ENCODE results near the gene DNAI2.

DNAI2 gene

DNA sequence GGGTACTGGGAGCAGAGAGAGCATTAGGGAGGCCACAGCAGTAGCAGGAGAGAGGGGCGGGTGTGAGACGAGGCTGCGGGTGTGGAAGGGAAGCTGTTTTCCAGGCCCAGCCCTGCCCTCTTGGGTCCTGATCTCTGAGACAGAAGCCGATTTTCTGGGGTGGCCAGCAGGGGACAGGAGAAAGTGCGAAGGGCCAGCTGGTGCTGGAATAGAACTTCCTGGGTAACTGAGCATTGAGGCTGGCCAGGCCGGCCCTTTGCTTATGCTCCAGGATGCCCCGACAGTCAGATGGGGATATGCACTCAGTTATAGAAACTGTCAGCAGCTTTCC, 86.8 kb downstream of the DNAI2 start:
- no peak for DNase-seq (ENCODE audit: low read depth in 1 of 2, low spot score in 1 of 2)

DNA sequence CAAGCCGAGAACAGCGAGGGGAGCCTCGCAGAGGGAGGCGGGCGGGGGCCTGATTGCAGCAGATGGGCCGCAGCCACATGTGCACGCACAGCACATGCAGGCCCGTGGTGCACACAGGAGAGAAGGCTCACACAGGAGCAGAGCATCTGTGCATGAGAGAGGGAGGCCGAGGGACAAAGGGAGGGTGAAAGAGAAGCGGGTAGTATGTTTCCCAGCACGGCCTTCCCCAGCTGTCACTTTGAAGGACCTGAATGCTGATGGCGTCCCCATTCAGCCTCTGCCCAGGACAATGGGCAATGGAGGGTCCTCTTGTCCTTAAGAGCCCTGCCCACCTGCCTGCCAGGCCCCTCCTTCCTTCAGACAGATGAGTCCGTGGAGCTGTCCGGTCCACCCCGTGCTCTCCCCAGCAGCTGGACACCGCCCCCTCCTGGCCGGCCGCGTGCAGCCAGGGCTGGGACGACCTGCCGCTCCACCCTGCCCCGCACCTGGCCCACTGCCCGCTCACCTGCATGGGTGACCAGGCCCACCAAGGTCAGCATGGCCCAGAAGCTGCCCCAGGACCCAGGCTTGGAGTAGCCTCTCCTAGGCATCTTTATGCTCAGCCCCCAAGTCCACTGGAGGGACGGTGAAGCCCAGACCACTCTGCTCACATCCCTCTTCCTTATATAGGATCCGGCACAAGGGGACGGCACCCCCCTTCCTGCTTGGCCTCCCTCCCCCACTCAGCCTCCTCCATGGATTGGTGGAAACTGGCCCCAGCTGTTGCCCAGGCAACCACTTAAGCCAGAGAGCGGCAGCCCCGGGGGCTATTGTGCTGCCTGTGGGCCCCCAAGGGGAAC, 87.4 kb downstream of the DNAI2 start, which contains the start of gene BTBD17:
TSS of gene BTBD17 (minus strand) at position 639 of the 839 bp plus-strand sequence. CDS start at position 590, 49 bp downstream.
- DNase-seq (ENCODE audit: low read depth in 1 of 2, low spot score in 1 of 2), result peak in 1 of 2 donors; percentile 17

DNA sequence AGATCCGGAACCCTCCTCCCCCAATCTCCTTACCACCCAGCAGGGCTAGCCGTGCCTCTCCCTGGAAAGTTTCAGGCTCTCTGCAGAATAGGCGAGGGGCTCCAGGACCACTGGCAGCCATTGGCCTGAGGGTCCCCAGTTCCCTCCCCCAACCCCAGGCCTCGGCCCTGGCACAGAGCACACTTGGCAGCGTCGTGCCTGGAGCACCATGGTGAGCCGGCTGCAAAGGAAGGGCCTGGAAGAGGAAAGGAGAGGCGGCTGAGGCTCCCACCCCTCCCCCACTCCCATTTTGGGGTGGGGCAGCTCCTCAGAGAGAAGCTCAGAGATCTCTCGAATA, 88.0 kb downstream of the DNAI2 start:
- no peak for DNase-seq (ENCODE audit: low read depth in 1 of 2, low spot score in 1 of 2)

DNA sequence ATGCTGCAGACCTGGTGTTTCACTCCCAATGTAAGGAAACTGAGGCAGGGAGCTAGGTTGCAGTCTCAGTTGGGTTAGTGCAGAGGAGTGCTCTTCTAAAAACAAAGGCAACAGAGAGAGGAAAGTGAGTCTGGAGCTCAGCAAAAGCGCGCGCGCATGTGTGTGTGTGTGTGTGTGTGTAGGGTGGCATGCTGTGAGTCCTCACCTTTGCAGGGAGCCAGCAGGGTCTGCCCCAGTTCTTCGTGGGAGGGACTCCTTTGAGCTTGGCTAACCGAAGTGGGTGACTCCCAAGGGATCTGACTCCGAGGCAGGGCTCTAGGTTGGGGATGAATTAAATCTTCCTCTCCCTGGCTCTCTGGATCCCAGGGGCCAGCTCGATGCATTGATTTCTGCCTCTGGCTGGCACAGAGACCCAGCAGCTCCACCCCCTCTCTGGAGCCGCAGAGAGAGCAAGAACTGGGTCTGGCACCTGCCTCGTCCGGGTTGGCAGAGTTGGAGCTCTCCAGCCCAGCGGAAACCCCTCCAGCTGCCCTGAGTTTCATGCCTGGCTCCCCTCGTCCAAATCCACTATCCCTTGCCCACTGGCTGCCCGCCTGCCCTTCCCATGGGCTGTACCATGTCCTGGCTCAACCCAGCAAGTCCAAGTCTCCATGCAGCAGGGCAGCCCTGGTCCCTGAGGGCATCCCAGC, 88.9 kb downstream of the DNAI2 start:
- no peak for DNase-seq (ENCODE audit: low read depth in 1 of 2, low spot score in 1 of 2)
